H1 (cell line): Measurements from ENCODE around the gene RALY. TPM values are rescaled to one million over a fixed set of nuclear protein-coding genes. Genes with fewer than 3 reads are reported as not detected.

Source experiments
- CTCF ChIA-PET: fragments of 300-600 bp; sonication (Branson Sonifier 250); formaldehyde crosslinking; loops from one replicate; lab custom pipeline; 2021; ENCODE audit not compliant: partially characterized antibody; lab: Charles Lee
- POLR2A ChIA-PET: fragments of 300-600 bp; sonication (Branson Sonifier 250); formaldehyde crosslinking; loops from one replicate; lab custom pipeline; 2021; ENCODE audit warnings: inconsistent platforms; ENCODE audit not compliant: partially characterized antibody; lab: Charles Lee
- DNase-seq, 2 experiments: peaks; one replicate each; pipeline versions ENCODE4 v3.0.0 to v3.0.0-alpha.2; 2010 to 2022; ENCODE audit warnings: low spot score in 2 of 2, low read depth in 1 of 2, mixed read lengths in 1 of 2
- FAIRE-seq: peaks from 2 replicates; lab custom pipeline; 2011; peaks lifted over from hg19 to GRCh38; lab: Jason Lieb, UNC
- H2AFZ ChIP-seq: 2 replicates; pipeline ENCODE4 v1.8.1; 2012; ENCODE audit warnings: low read length, inconsistent platforms
- H2AK5ac ChIP-seq: 2 replicates; pipeline ENCODE4 v1.6.1; 2013; ENCODE audit warnings: low read depth, low read length
- H2BK120ac ChIP-seq: replicated peaks from 2 replicates; pipeline ENCODE3; 2013; ENCODE audit warnings: low read depth, low read length, inconsistent platforms
- H2BK12ac ChIP-seq: 2 replicates; pipeline ENCODE4 v1.6.1; 2013; ENCODE audit warnings: low read depth, low read length
- H2BK15ac ChIP-seq: 2 replicates; pipeline ENCODE4 v1.6.1; 2013; ENCODE audit warnings: low read length
- H2BK20ac ChIP-seq: 2 replicates; pipeline ENCODE4 v1.6.1; 2013; ENCODE audit warnings: low read length
- H2BK5ac ChIP-seq: 2 replicates; pipeline ENCODE4 v1.6.1; 2013; ENCODE audit warnings: low read depth, low read length
- H3K14ac ChIP-seq: 2 replicates; pipeline ENCODE4 v1.6.1; 2013; ENCODE audit warnings: inconsistent platforms; ENCODE audit not compliant: insufficient read length
- H3K18ac ChIP-seq: 2 replicates; pipeline ENCODE4 v1.6.1; 2013; ENCODE audit warnings: low read length; ENCODE audit errors: extremely low read depth
- H3K23ac ChIP-seq: 2 replicates; pipeline ENCODE4 v1.6.1; 2013; ENCODE audit warnings: inconsistent platforms; ENCODE audit not compliant: insufficient read length
- H3K23me2 ChIP-seq: 2 replicates; pipeline ENCODE4 v1.6.1; 2013; ENCODE audit warnings: low read depth, low read length
- H3K27ac ChIP-seq: 2 replicates; pipeline ENCODE4 v1.6.1; 2011; ENCODE audit warnings: low read depth, low read length, inconsistent platforms
- H3K27me3 ChIP-seq, 4 experiments: replicated peaks in 1 of 4; 1 replicate in 1 of 4; 2 replicates in 3 of 4; pipeline versions ENCODE4 v1.6.1 to v1.8.1; 2011 to 2013; ENCODE audit warnings: low read length in 3 of 4, mild to moderate bottlenecking in 3 of 4, inconsistent platforms in 2 of 4, mixed read lengths in 2 of 4, moderate library complexity in 1 of 4; ENCODE audit not compliant: control insufficient read depth in 3 of 4, insufficient read depth in 3 of 4; ENCODE audit errors: extremely low read depth in 1 of 4
- H3K36me3 ChIP-seq, 4 experiments: 2 replicates each; pipeline versions ENCODE4 v1.6.1 to v1.8.1; 2011 to 2013; ENCODE audit warnings: mild to moderate bottlenecking in 4 of 4, low read length in 3 of 4, moderate library complexity in 2 of 4, control low read depth in 1 of 4, inconsistent platforms in 1 of 4; ENCODE audit not compliant: insufficient read depth in 4 of 4, control insufficient read depth in 2 of 4
- H3K4ac ChIP-seq: replicated peaks from 2 replicates; pipeline ENCODE3; 2013; ENCODE audit warnings: low read length, low read depth, mixed read lengths, inconsistent platforms; ENCODE audit not compliant: insufficient read length
- H3K4me1 ChIP-seq, 4 experiments: replicated peaks in 1 of 4; 1 replicate in 1 of 4; 2 replicates in 3 of 4; pipeline versions ENCODE4 v1.6.1 to v1.8.1; 2011 to 2013; ENCODE audit warnings: low read length in 3 of 4, inconsistent platforms in 2 of 4, mixed read lengths in 1 of 4; ENCODE audit not compliant: insufficient read depth in 4 of 4, control insufficient read depth in 3 of 4
- H3K4me2 ChIP-seq, 2 experiments: 2 replicates each; pipeline versions ENCODE4 v1.6.1 to v1.8.1; 2011 to 2013; ENCODE audit warnings: low read depth in 2 of 2, low read length in 2 of 2, control low read depth in 1 of 2, inconsistent platforms in 1 of 2, mild to moderate bottlenecking in 1 of 2; ENCODE audit not compliant: insufficient read depth in 1 of 2
- H3K4me3 ChIP-seq, 4 experiments: fragments of 200-600, 300-600 bp in 1 of 4; sonication (generic), shearing (Covaris generic), sonication (Bioruptor Twin) in 1 of 4; 2 replicates each; pipeline versions ENCODE4 v1.5.1 to v1.8.1; 2011 to 2016; ENCODE audit warnings: low read length in 4 of 4, low read depth in 3 of 4, control low read depth in 2 of 4, inconsistent platforms in 2 of 4, mild to moderate bottlenecking in 2 of 4, mixed read lengths in 1 of 4, moderate library complexity in 1 of 4; ENCODE audit not compliant: insufficient read depth in 2 of 4; ENCODE audit errors: extremely low read depth in 1 of 4
- H3K56ac ChIP-seq: replicated peaks from 2 replicates; pipeline ENCODE3; 2013; ENCODE audit warnings: low read depth, mild to moderate bottlenecking, mixed read lengths, low read length, inconsistent platforms; ENCODE audit not compliant: insufficient read length
- H3K79me1 ChIP-seq: 2 replicates; pipeline ENCODE4 v1.6.1; 2013; ENCODE audit warnings: low read depth, low read length, control low read depth
- H3K79me2 ChIP-seq, 2 experiments: 2 replicates each; pipeline versions ENCODE4 v1.6.1 to v1.8.1; 2012 to 2013; ENCODE audit warnings: low read length in 2 of 2, mild to moderate bottlenecking in 2 of 2, inconsistent platforms in 1 of 2; ENCODE audit not compliant: insufficient read depth in 2 of 2, control insufficient read depth in 1 of 2
- H3K9ac ChIP-seq, 4 experiments: replicated peaks in 1 of 4; 1 replicate in 1 of 4; 2 replicates in 3 of 4; pipeline versions ENCODE4 v1.6.1 to v1.8.1; 2011 to 2013; ENCODE audit warnings: low read depth in 3 of 4, low read length in 3 of 4, control low read depth in 2 of 4, mild to moderate bottlenecking in 2 of 4, moderate library complexity in 2 of 4, inconsistent platforms in 1 of 4; ENCODE audit errors: extremely low read depth in 1 of 4
- H3K9me3 ChIP-seq, 2 experiments: 2 replicates each; pipeline versions ENCODE4 v1.6.1 to v1.8.1; 2012 to 2013; ENCODE audit warnings: mild to moderate bottlenecking in 2 of 2, moderate library complexity in 2 of 2, control low read depth in 1 of 2, inconsistent platforms in 1 of 2, low read depth in 1 of 2, low read length in 1 of 2, mixed read lengths in 1 of 2; ENCODE audit not compliant: insufficient read depth in 2 of 2
- H4K20me1 ChIP-seq, 2 experiments: replicated peaks in 1 of 2; 2 replicates each; pipeline versions ENCODE3 to v1.8.1; 2011 to 2013; ENCODE audit warnings: inconsistent platforms in 2 of 2, low read length in 2 of 2, mild to moderate bottlenecking in 1 of 2; ENCODE audit not compliant: insufficient read depth in 2 of 2, control insufficient read depth in 1 of 2
- H4K5ac ChIP-seq: 2 replicates; pipeline ENCODE4 v1.6.1; 2013; ENCODE audit warnings: low read length, low read depth, mixed read lengths, inconsistent platforms; ENCODE audit not compliant: insufficient read length
- H4K8ac ChIP-seq: 2 replicates; pipeline ENCODE4 v1.8.0; 2013; ENCODE audit warnings: mild to moderate bottlenecking, moderate library complexity, low read length, inconsistent platforms; ENCODE audit not compliant: insufficient read depth; ENCODE audit errors: extremely low read depth
- H4K91ac ChIP-seq: replicated peaks from 2 replicates; pipeline ENCODE3; 2013; ENCODE audit warnings: low read length, mixed read lengths, inconsistent platforms; ENCODE audit not compliant: insufficient read length
- KDM1A ChIP-seq: fragments of 200-600, 300-600 bp; sonication (generic); IDR thresholded peaks from 2 replicates; pipeline ENCODE4 v1.7.1; 2016; ENCODE audit warnings: mild to moderate bottlenecking, low read length, borderline replicate concordance
- NRF1 ChIP-seq: IDR thresholded peaks from 2 replicates; pipeline ENCODE4 v1.6.1; 2011; ENCODE audit warnings: mild to moderate bottlenecking, low read depth, low read length, improper control_type of control experiment
- RNF2 ChIP-seq: fragments of 200-900, 300-1000 bp; sonication (generic); IDR thresholded peaks from 2 replicates; pipeline ENCODE4 v1.7.1; 2016; ENCODE audit warnings: borderline replicate concordance, low read depth, mild to moderate bottlenecking, antibody characterized with exemption, low read length; ENCODE audit not compliant: poor library complexity, severe bottlenecking; ENCODE audit errors: missing control alignments
- TEAD4 ChIP-seq: IDR thresholded peaks from 2 replicates; pipeline ENCODE4 v1.6.1; 2012; ENCODE audit warnings: low read depth, low read length, inconsistent platforms, mixed read lengths
- YY1 ChIP-seq: IDR thresholded peaks from 2 replicates; pipeline ENCODE4 v1.6.1; 2011; ENCODE audit warnings: low read depth, mild to moderate bottlenecking, low read length
- WGBS, 2 experiments: shearing (Covaris generic) in 1 of 2; methylation state at CpG; one replicate each; pipeline versions ENCODE4 v1.1.6 to v1.1.7; 2013 to 2015; ENCODE audit warnings: low lambda C conversion rate in 2 of 2, mixed read lengths in 2 of 2, inconsistent platforms in 1 of 2, low coverage in 1 of 2, missing lambda C conversion rate in 1 of 2; ENCODE audit not compliant: insufficient replicate concordance in 2 of 2, insufficient coverage in 1 of 2, insufficient read length in 1 of 2; ENCODE audit errors: extremely low coverage in 1 of 2, missing lambda C conversion rate in 1 of 2; 5-methylcytosine and 5-hydroxymethylcytosine counted together
- polyA plus RNA-seq, 7 experiments: library from polyadenylated mRNA; depleted of rRNA in 3 of 7; stranded (reverse) in 5 of 7; unstranded in 2 of 7; fragments of >200 nt in 5 of 7; fragments of 200-250 nt in 2 of 7; gene quantifications; 1 replicate in 5 of 7; 2 replicates in 1 of 7; 4 replicates in 1 of 7; pipeline versions ENCODE4 v1.2.1 to v1.2.3, GENCODE V29; 2011 to 2013; ENCODE audit warnings: missing spikeins in 2 of 7, mixed read lengths in 2 of 7
- total RNA-seq: library from RNA; stranded (reverse); fragmentation: NEBNext Ultra II Directional; extraction: Animal tissue kit (Norgen Biotek cat#: 25700); gene quantifications from 2 replicates; pipeline ENCODE4 v1.2.1, GENCODE V29; 2021
- TF ChIP-seq, protein P1 (sequence below): IDR thresholded peaks from 2 replicates; pipeline ENCODE4 v1.6.1; 2012; ENCODE audit warnings: inconsistent platforms

Gene RALY
- total and polyA plus RNA-seq, 2 of the 8 experiments (the other 6 are each of a cell fraction or from before 2014, with no cell fraction given): 133 to 148 TPM

DNA sequence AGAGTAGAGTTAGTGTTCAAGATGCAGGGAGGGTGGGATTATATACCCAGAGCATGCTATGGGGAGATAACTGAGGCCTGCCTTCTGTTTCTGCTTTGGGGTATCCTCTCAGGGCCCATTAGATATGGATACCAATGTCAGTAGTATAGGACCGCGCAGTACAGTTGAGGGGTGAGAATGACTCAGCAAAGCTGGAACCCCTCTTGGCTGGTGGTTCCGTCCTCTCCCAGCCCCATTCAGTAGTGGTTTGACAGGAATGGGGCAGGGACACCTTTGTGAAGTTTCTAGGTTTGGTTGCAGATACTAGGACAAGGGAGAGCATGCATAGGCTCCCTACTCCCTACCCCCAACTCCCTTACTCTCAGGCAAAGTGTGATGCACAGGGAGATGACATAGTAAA lies 70.6 kb downstream of the RALY start:
- H3K27ac ChIP-seq: no peak overlapping the region
- H4K20me1 ChIP-seq: peaks cover 4 to 17% of the 10 kb centered on the region in 2 experiments

More for the DNA sequence above, 70.6 kb downstream of the RALY start:
- H3K23ac ChIP-seq: no peak overlapping the region
- H3K9me3 ChIP-seq: no peaks in the 10 kb centered on the region
- no peaks in the 10 kb centered on the region for H3K36me3 ChIP-seq
- no peak overlapping the region for H3K4me3 ChIP-seq
- H2BK120ac ChIP-seq: no peak overlapping the region
- peaks cover 0 to 31% of the 10 kb centered on the region in 2 experiments; a peak in 1 of 4 replicates for H3K79me2 ChIP-seq
- no peak overlapping the region for H2BK12ac ChIP-seq
- CTCF ChIA-PET: interaction anchor here (0.7 to 2.9 kb wide), 5 partner anchors 10 to 272 kb away, joined by 3 to 12 read pairs (median 3); no protein-coding TSS in a partner anchor
- H4K5ac ChIP-seq: no peak overlapping the region
- H3K23me2 ChIP-seq: no peaks in the 10 kb centered on the region
- H2AK5ac ChIP-seq: no peak overlapping the region
- no peak overlapping the region for H3K9ac ChIP-seq
- H2AFZ ChIP-seq: no peak overlapping the region
- DNase-seq (no peak), FAIRE-seq (no peak)
- no peak for TF ChIP-seq RNF2
- TF ChIP-seq YY1: no peak
- no peak for TF ChIP-seq NRF1
- no peak for TF ChIP-seq TEAD4
- TF ChIP-seq, protein P1, sequence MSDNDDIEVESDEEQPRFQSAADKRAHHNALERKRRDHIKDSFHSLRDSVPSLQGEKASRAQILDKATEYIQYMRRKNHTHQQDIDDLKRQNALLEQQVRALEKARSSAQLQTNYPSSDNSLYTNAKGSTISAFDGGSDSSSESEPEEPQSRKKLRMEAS: no peak
- TF ChIP-seq KDM1A: no peak
- no peak overlapping the region for H3K4ac ChIP-seq
- no peak overlapping the region for H3K14ac ChIP-seq
- peaks cover 8% of the 10 kb centered on the region for H3K79me1 ChIP-seq
- no peak overlapping the region for H3K4me2 ChIP-seq
- 91% methylated on average over 3 of the region's 3 CpGs; no CpG with 5 or more reads in 1 of the 2 experiments for WGBS, 2 experiments
- no peak overlapping the region for H3K56ac ChIP-seq
- peaks cover 0 to 5% (median 3%) of the 10 kb centered on the region in 4 experiments; a peak in 4 of 7 replicates for H3K4me1 ChIP-seq
- no peak overlapping the region for H4K91ac ChIP-seq
- no peaks in the 10 kb centered on the region for H3K27me3 ChIP-seq
- H2BK5ac ChIP-seq: no peak overlapping the region
- no peak overlapping the region for H2BK15ac ChIP-seq
- no peak overlapping the region for H4K8ac ChIP-seq
- no peak overlapping the region for H2BK20ac ChIP-seq
- no peak overlapping the region for H3K18ac ChIP-seq
- POLR2A ChIA-PET: interaction anchor here (1.4 kb wide), 1 partner anchor 58 kb away, joined by 3 read pairs; no protein-coding TSS in a partner anchor
